HG02588 (cell line): ENCODE measurements around the gene TMEM254.
"Not testable (repeated sequence)": the region's sequence is repeated elsewhere in the genome, so short reads cannot be mapped to it uniquely, and the experiment has no call there.

ENCODE experiments used
- ATAC-seq: cut with Tn5 transposase; IDR thresholded peaks from one replicate; pipeline ENCODE4 v1.9.1; 2021; ENCODE audit warnings: mild to moderate bottlenecking, moderate library complexity; ENCODE audit not compliant: unreplicated experiment

Gene TMEM254

DNA sequence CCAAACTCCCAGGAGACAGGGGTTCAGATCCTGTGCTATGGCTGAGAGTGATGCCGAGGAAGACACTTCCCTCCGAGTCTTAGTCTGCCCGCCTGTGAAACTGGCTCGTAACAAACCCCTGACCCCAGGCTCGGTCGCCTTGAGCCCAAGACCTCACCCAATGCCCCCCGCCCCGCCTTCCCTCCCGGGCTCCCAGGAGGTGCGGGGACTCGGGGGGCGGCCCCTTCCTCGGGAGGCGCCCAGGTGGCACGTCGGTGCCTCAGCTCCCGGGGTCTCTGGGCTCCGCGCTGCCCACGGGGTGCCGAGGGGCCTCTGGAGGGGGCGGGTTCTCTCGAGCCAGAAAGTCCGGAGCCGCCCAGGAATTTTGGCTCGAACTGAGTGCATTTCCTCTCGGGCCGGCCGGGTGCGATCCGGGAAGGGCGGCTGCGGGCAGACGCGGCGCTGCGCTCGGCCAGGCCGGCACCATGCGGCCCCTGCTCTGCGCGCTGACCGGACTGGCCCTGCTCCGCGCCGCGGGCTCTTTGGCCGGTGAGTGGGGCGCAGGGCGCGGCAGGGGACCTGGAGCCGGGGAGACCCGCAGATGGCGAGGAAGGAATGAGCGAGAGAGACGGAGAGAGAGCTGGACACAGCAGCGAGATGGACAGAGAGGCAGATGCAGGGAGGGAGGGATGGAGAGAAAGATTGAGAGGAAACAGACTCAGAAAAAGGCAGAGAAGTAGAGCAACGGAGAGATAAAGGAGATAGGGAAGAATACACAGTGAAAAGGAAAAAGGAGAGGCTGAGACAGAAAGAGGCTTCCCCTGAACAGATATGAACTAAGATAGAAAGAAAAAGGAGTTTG lies 54.1 kb downstream of the TMEM254 start, which contains the start of gene PLAC9:
TSS of gene PLAC9 (plus strand) at position 432 of the 841 bp plus-strand sequence. CDS start at position 465, 33 bp downstream.
- ATAC-seq: no peak

DNA sequence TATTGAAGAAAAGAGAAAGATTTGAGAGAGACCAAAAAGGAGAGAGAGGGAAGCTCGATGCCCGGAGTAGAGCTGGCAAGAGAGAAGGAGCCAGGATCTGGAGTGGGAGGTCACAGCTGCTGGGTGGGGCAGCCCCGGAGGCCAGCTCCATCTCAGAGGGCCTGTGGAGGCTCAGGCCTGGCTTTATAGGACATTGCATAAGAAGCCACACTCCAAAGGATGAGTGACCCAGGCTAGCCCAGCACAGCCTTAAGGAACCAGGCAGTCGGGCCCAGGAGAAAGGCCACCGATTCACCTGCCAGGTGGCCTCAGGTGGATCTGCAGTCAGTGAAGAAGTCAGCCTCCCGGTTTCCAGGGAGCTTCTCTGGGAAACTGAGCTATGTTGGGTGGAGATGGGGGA lies 54.7 kb downstream of the TMEM254 start:
- no peak for ATAC-seq

DNA sequence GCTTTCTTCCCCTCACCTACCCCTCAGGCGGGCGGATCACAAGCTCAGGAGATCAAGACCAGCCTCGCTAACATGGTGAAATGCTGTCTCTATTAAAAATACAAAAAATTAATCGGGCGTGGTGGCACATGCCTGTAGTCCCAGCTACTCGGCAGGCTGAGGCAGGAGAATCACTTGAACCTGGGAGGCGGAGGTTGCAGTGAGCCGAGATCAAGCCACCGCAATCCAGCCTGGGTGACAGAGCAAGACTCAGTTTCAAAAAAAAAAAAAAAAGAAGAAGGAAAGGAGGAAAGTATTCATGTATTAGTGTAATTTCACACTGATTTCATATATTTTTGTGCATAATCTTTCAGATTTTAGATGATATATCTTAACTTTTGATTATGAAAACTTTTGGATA lies 55.2 kb downstream of the TMEM254 start:
- ATAC-seq: not testable (repeated sequence)

DNA sequence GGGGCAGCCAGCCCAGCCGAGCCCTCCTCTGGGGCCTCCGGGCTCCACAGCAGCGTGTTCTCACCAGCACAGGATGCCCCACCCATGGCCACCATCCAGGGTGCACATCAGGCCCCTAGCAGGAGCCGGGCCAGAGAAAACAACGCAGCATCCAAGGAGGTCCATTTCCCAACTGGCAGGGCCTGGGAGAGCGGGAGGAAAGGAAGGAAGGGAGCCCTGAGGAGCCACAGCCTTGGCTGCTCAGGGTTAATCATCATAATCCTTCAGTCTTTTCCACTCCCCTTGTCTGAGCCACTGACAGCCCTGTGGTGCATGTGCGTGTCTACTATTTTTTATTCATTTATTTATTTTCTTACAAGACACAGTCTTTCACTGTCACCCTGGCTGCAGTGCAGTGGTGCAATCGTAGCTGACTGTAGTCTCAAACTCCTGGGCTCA lies 57.7 kb downstream of the TMEM254 start:
- no peak for ATAC-seq

DNA sequence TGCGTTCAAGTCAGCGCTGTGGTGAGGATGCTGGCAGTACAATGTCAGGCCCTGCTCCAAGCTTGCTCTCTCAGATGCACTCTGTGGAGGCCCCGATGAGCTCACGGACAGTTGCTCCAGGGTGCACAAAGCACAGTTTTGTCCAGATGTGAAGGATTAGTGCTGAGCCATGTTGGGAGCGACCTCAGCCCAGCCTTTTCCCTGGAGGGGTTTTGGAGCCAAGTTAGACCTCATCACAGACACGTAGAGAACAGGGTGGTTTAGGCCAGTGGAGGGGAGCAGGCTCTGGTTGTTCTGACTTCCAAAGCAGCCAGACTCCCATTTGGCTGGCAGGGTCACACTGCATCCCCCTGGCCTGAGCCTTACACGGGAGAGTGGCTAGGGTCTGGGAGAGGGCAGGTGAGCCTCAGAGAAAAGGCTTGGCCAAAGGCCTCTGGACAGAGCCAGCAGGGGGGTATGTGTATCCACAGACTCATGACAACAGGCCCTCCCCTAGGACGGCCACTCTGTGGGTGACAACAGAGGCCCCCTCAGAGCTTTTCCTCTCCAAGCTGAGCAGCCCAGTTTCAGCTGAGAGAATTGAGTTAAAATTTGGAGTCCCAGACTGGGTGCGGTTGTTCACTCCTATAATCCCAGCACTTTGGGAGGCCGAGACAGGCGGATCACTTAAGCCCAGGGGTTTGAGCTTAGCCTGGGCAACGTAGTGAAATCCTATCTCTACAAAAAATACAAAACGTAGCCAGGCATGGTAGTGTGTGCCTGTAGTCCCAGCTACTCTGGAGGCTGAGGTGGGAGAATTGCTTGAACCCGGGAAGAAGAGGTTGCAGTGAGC lies 58.8 kb downstream of the TMEM254 start:
- no peak for ATAC-seq

DNA sequence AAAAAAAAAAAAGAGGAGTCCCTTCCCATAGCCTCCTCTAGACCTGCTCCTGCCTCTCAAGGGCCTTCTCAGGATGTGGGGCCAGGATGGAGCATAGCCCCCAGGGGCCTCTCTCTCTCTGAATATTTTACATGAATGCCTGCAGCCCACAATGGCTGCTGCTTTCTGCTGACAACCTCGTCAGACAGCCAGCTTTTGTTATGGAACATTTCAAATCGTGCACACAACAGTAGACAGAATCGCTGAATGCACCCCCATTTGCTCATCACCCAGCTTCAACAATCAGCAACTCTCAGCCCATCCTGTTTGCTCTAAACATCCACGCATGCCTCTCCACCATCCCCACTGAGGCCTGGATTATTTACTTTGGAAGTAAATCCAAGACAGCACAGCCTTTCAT lies 59.5 kb downstream of the TMEM254 start:
- no peak for ATAC-seq

DNA sequence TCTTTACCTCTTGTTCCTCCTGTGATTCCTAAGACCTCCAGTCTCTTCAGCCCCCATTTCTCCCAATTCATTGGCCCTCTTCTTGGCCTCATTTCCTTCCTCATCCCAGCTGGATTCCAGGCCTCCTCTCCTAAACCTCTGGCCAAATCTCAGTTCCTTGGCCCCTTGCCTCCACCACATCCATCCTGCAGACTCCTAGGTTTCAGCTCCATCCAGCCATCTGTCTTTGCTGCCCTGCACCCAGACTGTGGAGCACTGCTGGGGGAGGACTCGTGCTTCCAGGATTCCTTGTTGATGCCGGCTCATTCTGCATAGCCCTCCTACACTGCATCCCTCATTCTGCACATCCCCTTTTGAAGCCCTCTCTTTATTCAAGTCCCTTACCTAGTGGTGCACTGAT lies 60.8 kb downstream of the TMEM254 start:
- no peak for ATAC-seq

DNA sequence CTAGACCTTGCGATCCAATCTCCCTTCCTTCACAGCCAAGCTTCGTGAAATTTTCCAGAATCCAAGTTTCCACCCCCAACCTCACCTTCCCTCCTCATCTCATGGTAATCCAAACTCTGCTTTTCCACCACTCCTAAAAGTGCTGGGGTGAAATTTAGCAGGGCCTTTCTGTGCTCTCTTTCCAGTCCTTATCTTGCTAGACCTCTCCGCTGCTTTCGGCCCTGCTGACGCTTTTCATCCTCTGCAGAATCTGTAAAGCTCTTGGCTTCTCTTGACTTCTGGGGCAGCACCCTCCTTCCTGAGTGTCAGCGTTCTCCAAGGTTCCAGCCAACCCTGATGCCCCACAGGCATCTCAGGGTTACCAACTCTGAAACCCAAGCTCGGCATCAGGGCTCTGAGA lies 61.8 kb downstream of the TMEM254 start:
- no peak for ATAC-seq

DNA sequence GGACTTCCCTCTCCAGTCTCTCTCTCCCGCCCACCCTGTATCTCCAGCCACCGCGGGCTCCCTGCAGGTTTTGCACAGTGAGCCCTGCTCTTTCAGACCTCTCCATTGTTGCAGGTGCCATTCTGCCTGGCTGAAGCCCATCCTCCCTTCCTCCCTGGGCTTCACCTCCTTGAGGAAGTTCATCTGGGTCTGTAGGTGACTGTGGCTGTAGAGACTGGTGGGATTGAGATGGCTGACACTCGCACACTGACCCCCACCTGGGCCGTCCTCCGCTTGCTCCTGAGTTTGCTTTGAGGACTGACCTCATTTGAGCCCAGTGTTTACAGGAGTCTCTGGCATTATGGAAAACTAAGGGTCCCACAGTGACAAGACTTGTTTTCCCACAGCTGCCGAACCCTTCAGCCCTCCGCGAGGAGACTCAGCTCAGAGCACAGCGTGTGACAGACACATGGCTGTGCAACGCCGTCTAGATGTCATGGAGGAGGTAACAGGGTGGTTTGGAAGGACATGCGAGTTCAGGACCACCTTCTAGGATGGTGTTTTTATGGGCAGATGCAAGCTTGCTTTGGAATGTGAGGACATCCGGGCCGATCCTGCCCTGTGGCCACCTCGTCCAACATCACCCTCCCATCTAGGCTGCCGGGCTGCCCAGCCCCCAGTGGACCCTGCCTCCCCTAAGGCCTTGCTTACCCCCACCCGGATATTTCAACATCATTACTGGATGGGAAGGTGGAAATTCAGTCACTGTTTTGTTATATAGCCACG lies 63.4 kb downstream of the TMEM254 start:
- ATAC-seq: no peak
